D721Med (cell line): ENCODE data around the gene CCDC190.
"Not testable (repeated sequence)": the region's sequence is repeated elsewhere in the genome, so short reads cannot be mapped to it uniquely, and the experiment has no call there.

ENCODE experiments used
- DNase-seq: peaks from one replicate; pipeline ENCODE4 v3.0.0; 2011; ENCODE audit warnings: low spot score; ENCODE audit not compliant: insufficient read length
- FAIRE-seq: peaks from 2 replicates; lab custom pipeline; 2011; peaks lifted over from hg19 to GRCh38; lab: Jason Lieb, UNC
- CTCF ChIP-seq: IDR thresholded peaks from 2 replicates; pipeline ENCODE4 v1.5.1; 2012; ENCODE audit warnings: mild to moderate bottlenecking, control low read depth; ENCODE audit not compliant: insufficient read depth; ENCODE audit errors: missing control alignments

The CCDC190 gene

GRCh38 chr1:162878000-162878596 lies 17.1 kb upstream of the CCDC190 start:
- TF ChIP-seq CTCF = peak; percentile 97
- DNase-seq (no peak), FAIRE-seq (peak; percentile 95)

- no peak for TF ChIP-seq CTCF
- no peak for DNase-seq
- FAIRE-seq = no peak
Observed at GRCh38 chr1:162877412-162877811, 16.4 kb upstream of the CCDC190 start.

GRCh38 chr1:162876751-162877150 lies 15.8 kb upstream of the CCDC190 start:
- TF ChIP-seq CTCF = no peak
- DNase-seq = no peak
- FAIRE-seq = no peak

- FAIRE-seq (no peak), DNase-seq (no peak)
- peak; percentile 22 for TF ChIP-seq CTCF
Observed at GRCh38 chr1:162873671-162874666, 13.0 kb upstream of the CCDC190 start.

- no peak for FAIRE-seq
- DNase-seq = no peak
Observed at GRCh38 chr1:162872981-162873380, 12.0 kb upstream of the CCDC190 start.

GRCh38 chr1:162871417-162871816 lies 10.4 kb upstream of the CCDC190 start:
- not testable (repeated sequence) for DNase-seq, FAIRE-seq

More at GRCh38 chr1:162872981-162873380, 12.0 kb upstream of the CCDC190 start:
- TF ChIP-seq CTCF = no peak

- no peak for TF ChIP-seq CTCF
- DNase-seq (no peak), FAIRE-seq (no peak)
Observed at GRCh38 chr1:162868972-162869371, 8.0 kb upstream of the CCDC190 start.
